SK-N-SH treated with all-trans-retinoic acid at 6 μM for 48 hours (cell line): ENCODE results near the gene PARD3B.

Experiments
- ATAC-seq: fragments of 200-7000 bp; cut with Tn5 transposase; 3 replicates; pipeline ENCODE4 v1.9.1; 2020; ENCODE audit warnings: mild to moderate bottlenecking, moderate library complexity
- BACH2 ChIP-seq: fragments of 250-450 bp; sonication (Bioruptor Pico); IDR thresholded peaks from 2 replicates; pipeline ENCODE4 v1.9.0; 2021; ENCODE audit warnings: mild to moderate bottlenecking, borderline replicate concordance
- CSDC2 ChIP-seq: fragments of 250-450 bp; sonication (Bioruptor Pico); IDR thresholded peaks from 2 replicates; pipeline ENCODE4 v1.5.0; 2020; ENCODE audit warnings: mild to moderate bottlenecking, moderate library complexity
- ESRRG ChIP-seq: fragments of 250-450 bp; sonication (Bioruptor Pico); IDR thresholded peaks from 2 replicates; pipeline ENCODE4 v1.6.1; 2021; ENCODE audit warnings: mild to moderate bottlenecking
- GLIS3 ChIP-seq: fragments of 250-450 bp; sonication (Bioruptor Pico); IDR thresholded peaks from 2 replicates; pipeline ENCODE4 v1.5.0; 2020; ENCODE audit warnings: mild to moderate bottlenecking, moderate library complexity
- ISL1 ChIP-seq: fragments of 250-450 bp; sonication (Bioruptor Pico); IDR thresholded peaks from 2 replicates; pipeline ENCODE4 v2.1.2; 2022; ENCODE audit warnings: mild to moderate bottlenecking, moderate library complexity
- OSR1 ChIP-seq: fragments of 250-450 bp; sonication (Bioruptor Pico); IDR thresholded peaks from 2 replicates; pipeline ENCODE4 v1.8.0; 2022; ENCODE audit warnings: moderate library complexity, mild to moderate bottlenecking, inconsistent platforms
- PATZ1 ChIP-seq: fragments of 250-450 bp; sonication (Bioruptor Pico); IDR thresholded peaks from 2 replicates; pipeline ENCODE4 v1.8.0; 2020; ENCODE audit warnings: mild to moderate bottlenecking, moderate library complexity, borderline replicate concordance
- PPARA ChIP-seq: fragments of 250-450 bp; sonication (Bioruptor Pico); IDR thresholded peaks from 2 replicates; pipeline ENCODE4 v1.5.0; 2020; ENCODE audit warnings: mild to moderate bottlenecking, borderline replicate concordance
- RARB ChIP-seq: fragments of 250-450 bp; sonication (Bioruptor Pico); IDR thresholded peaks from 2 replicates; pipeline ENCODE4 v1.8.0; 2021; ENCODE audit warnings: mild to moderate bottlenecking, moderate library complexity
- SNAI2 ChIP-seq: fragments of 250-450 bp; sonication (Bioruptor Pico); IDR thresholded peaks from 2 replicates; pipeline ENCODE4 v1.5.0; 2020; ENCODE audit warnings: mild to moderate bottlenecking, moderate library complexity
- TCF4 ChIP-seq: fragments of 250-450 bp; sonication (Bioruptor Pico); IDR thresholded peaks from 2 replicates; pipeline ENCODE4 v1.8.0; 2021; ENCODE audit warnings: mild to moderate bottlenecking, moderate library complexity, borderline replicate concordance
- TOX ChIP-seq: fragments of 250-450 bp; sonication (Bioruptor Pico); IDR thresholded peaks from 2 replicates; pipeline ENCODE4 v1.8.0; 2021; ENCODE audit warnings: mild to moderate bottlenecking, moderate library complexity, borderline replicate concordance
- ZFP30 ChIP-seq: fragments of 450-650 bp; formaldehyde crosslinking; IDR thresholded peaks from 2 replicates; pipeline ENCODE4 v1.5.0; 2022; ENCODE audit warnings: mild to moderate bottlenecking, moderate library complexity
- ZNF565 ChIP-seq: fragments of 450-650 bp; formaldehyde crosslinking; conservative IDR thresholded peaks from 2 replicates; pipeline ENCODE4 v1.5.0; 2020; ENCODE audit warnings: low read depth, mild to moderate bottlenecking, moderate library complexity
- ZNF70 ChIP-seq: fragments of 450-650 bp; formaldehyde crosslinking; IDR thresholded peaks from 2 replicates; pipeline ENCODE4 v1.5.0; 2020; ENCODE audit warnings: mild to moderate bottlenecking, moderate library complexity
- ZNF8 ChIP-seq: fragments of 450-650 bp; formaldehyde crosslinking; IDR thresholded peaks from 2 replicates; pipeline ENCODE4 v1.5.0; 2020; ENCODE audit warnings: mild to moderate bottlenecking, moderate library complexity
- TF ChIP-seq, protein P1 (sequence below): fragments of 250-450 bp; sonication (Bioruptor Pico); IDR thresholded peaks from 2 replicates; pipeline ENCODE4 v1.8.0; 2021; ENCODE audit warnings: low read depth, mild to moderate bottlenecking, moderate library complexity, borderline replicate concordance
- TF ChIP-seq, protein P2 (sequence below): fragments of 250-450 bp; sonication (Bioruptor Pico); IDR thresholded peaks from 2 replicates; pipeline ENCODE4 v1.5.1; 2021; ENCODE audit warnings: mild to moderate bottlenecking, moderate library complexity
- TF ChIP-seq, protein P3 (sequence below): fragments of 250-450 bp; sonication (Bioruptor Pico); IDR thresholded peaks from 2 replicates; pipeline ENCODE4 v1.5.0; 2020; ENCODE audit warnings: mild to moderate bottlenecking, moderate library complexity

PARD3B gene

DNA sequence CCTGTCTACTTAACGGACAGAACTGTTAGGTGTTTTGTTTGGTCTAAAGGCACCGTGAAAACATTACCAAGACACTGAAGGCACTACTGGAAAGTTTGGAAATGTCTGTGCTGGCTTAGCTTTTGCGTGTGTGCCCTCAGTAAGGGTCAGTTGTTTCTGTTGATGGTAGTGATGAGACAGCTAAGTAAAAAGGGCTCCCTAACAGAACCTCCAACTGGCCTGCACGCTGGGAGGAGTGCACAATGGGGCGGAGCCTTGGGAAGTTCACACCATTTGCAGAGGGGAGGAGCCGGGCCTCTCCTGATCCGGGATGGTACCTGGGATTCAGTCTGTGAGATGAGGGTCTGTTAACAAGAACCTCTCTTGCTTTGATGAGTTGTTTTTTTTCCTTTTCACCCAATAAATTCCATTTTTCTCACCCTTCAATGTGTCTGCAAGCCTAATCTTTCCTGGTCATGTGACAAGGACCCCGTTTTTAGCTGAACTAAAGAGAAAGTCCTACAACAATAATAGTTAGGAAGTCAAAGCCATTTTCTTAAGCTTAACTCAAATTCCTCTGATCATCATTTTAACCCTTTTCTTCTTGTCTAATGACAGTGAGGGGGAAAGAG, 368.7 kb downstream of the PARD3B start:
- no peak for ATAC-seq
- TF ChIP-seq ISL1 (CRISPR knock-in tag) (no peak), SNAI2 (CRISPR knock-in tag) (no peak), ESRRG (CRISPR knock-in tag) (no peak), PPARA (CRISPR knock-in tag) (no peak), PATZ1 (CRISPR knock-in tag) (no peak), RARB (CRISPR knock-in tag) (no peak), OSR1 (CRISPR knock-in tag) (no peak), ZNF8 (CRISPR knock-in tag) (no peak), TCF4 (no peak), GLIS3 (CRISPR knock-in tag) (no peak), ZFP30 (CRISPR knock-in tag) (no peak), ZNF70 (no peak), ZNF565 (CRISPR knock-in tag) (no peak), TOX (CRISPR knock-in tag) (no peak), BACH2 (no peak)
- TF ChIP-seq, protein P1, sequence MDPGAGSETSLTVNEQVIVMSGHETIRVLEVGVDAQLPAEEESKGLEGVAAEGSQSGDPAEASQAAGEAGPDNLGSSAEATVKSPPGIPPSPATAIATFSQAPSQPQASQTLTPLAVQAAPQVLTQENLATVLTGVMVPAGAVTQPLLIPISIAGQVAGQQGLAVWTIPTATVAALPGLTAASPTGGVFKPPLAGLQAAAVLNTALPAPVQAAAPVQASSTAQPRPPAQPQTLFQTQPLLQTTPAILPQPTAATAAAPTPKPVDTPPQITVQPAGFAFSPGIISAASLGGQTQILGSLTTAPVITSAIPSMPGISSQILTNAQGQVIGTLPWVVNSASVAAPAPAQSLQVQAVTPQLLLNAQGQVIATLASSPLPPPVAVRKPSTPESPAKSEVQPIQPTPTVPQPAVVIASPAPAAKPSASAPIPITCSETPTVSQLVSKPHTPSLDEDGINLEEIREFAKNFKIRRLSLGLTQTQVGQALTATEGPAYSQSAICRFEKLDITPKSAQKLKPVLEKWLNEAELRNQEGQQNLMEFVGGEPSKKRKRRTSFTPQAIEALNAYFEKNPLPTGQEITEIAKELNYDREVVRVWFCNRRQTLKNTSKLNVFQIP (CRISPR knock-in tag), result no peak
- TF ChIP-seq, protein P2, sequence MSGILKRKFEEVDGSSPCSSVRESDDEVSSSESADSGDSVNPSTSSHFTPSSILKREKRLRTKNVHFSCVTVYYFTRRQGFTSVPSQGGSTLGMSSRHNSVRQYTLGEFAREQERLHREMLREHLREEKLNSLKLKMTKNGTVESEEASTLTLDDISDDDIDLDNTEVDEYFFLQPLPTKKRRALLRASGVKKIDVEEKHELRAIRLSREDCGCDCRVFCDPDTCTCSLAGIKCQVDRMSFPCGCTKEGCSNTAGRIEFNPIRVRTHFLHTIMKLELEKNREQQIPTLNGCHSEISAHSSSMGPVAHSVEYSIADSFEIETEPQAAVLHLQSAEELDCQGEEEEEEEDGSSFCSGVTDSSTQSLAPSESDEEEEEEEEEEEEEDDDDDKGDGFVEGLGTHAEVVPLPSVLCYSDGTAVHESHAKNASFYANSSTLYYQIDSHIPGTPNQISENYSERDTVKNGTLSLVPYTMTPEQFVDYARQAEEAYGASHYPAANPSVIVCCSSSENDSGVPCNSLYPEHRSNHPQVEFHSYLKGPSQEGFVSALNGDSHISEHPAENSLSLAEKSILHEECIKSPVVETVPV (CRISPR knock-in tag), result no peak
- TF ChIP-seq, protein P3, sequence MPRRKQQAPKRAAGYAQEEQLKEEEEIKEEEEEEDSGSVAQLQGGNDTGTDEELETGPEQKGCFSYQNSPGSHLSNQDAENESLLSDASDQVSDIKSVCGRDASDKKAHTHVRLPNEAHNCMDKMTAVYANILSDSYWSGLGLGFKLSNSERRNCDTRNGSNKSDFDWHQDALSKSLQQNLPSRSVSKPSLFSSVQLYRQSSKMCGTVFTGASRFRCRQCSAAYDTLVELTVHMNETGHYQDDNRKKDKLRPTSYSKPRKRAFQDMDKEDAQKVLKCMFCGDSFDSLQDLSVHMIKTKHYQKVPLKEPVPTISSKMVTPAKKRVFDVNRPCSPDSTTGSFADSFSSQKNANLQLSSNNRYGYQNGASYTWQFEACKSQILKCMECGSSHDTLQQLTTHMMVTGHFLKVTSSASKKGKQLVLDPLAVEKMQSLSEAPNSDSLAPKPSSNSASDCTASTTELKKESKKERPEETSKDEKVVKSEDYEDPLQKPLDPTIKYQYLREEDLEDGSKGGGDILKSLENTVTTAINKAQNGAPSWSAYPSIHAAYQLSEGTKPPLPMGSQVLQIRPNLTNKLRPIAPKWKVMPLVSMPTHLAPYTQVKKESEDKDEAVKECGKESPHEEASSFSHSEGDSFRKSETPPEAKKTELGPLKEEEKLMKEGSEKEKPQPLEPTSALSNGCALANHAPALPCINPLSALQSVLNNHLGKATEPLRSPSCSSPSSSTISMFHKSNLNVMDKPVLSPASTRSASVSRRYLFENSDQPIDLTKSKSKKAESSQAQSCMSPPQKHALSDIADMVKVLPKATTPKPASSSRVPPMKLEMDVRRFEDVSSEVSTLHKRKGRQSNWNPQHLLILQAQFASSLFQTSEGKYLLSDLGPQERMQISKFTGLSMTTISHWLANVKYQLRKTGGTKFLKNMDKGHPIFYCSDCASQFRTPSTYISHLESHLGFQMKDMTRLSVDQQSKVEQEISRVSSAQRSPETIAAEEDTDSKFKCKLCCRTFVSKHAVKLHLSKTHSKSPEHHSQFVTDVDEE, result no peak

DNA sequence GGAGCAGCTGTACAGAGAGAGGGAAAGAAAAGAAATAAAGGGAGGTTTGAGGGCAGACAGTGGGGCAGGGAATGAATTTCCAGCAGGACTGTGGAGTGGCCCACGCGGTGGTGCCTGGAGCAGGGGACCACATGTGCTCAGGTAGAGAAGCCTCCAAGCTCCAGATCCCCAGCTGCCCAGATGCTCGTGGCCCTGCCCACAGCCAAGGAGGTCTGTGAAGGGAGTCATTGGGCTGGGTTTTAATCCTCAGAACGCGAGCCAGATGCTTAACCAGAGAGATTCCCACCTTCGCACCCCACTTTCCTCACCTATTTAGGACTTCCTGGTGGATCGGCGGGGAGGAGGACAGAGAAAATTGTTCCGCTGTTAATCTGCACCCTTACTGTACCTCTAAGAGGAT, 369.4 kb downstream of the PARD3B start:
- no peak for ATAC-seq
- TF ChIP-seq ZNF8 (CRISPR knock-in tag) (no peak), CSDC2 (no peak), ISL1 (CRISPR knock-in tag) (no peak), ZFP30 (CRISPR knock-in tag) (no peak), SNAI2 (CRISPR knock-in tag) (no peak), ESRRG (CRISPR knock-in tag) (no peak), ZNF70 (no peak), RARB (CRISPR knock-in tag) (no peak)
- TF ChIP-seq, protein P3, result no peak
